ENCODE results near the gene KRT73. TPM values are rescaled to one million over a fixed set of nuclear protein-coding genes. Genes with fewer than 3 reads are reported as not detected.

Gene KRT73
- total and polyA plus RNA-seq, 2 experiments from 2014 or later: not detected

GRCh38 chr12:52561880-52562449 lies 56.4 kb downstream of the KRT73 start:
- Histone ChIP-seq H4K20me1 (ENCODE audit: insufficient read depth, poor library complexity, severe bottlenecking) (no peaks in the 10 kb centered on the region), H3K79me2 (no peaks in the 10 kb centered on the region), H2AFZ (no peak overlapping the region), H3K9me2 (replicated peaks; ENCODE audit: insufficient read depth) (no peaks in the 10 kb centered on the region), H3K27ac (no peak overlapping the region), H3K9me3 (ENCODE audit: low read depth) (no peaks in the 10 kb centered on the region), H3K27me3 (peaks cover 19% of the 10 kb centered on the region), H3K4me3 (no peak overlapping the region), H3K4me2 (no peak overlapping the region), H3K4me1 (ENCODE audit: insufficient read depth) (no peaks in the 10 kb centered on the region), H3K36me3 (replicated peaks; ENCODE audit: insufficient read depth, low read depth) (no peaks in the 10 kb centered on the region)
- 53% methylated on average over 3 of the region's 3 CpGs for WGBS (ENCODE audit: low lambda C conversion rate, missing lambda C conversion rate)
- TF ChIP-seq, protein P1, sequence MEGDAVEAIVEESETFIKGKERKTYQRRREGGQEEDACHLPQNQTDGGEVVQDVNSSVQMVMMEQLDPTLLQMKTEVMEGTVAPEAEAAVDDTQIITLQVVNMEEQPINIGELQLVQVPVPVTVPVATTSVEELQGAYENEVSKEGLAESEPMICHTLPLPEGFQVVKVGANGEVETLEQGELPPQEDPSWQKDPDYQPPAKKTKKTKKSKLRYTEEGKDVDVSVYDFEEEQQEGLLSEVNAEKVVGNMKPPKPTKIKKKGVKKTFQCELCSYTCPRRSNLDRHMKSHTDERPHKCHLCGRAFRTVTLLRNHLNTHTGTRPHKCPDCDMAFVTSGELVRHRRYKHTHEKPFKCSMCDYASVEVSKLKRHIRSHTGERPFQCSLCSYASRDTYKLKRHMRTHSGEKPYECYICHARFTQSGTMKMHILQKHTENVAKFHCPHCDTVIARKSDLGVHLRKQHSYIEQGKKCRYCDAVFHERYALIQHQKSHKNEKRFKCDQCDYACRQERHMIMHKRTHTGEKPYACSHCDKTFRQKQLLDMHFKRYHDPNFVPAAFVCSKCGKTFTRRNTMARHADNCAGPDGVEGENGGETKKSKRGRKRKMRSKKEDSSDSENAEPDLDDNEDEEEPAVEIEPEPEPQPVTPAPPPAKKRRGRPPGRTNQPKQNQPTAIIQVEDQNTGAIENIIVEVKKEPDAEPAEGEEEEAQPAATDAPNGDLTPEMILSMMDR (IDR thresholded peaks at IDR 0.05; ENCODE audit: poor library complexity): peak; percentile 23
- no peak for TF ChIP-seq EZH2phosphoT487 (IDR thresholded peaks at IDR 0.05; ENCODE audit: low read depth, severe bottlenecking, unreplicated experiment)
- peak; percentile 21 for DNase-seq (ENCODE audit: low spot score)

GRCh38 chr12:52559979-52560378 lies 58.4 kb downstream of the KRT73 start:
- Histone ChIP-seq H3K36me3 (replicated peaks; ENCODE audit: insufficient read depth, low read depth) (no peaks in the 10 kb centered on the region), H3K9me2 (replicated peaks; ENCODE audit: insufficient read depth) (no peaks in the 10 kb centered on the region), H3K4me1 (ENCODE audit: insufficient read depth) (no peaks in the 10 kb centered on the region), H3K27ac (no peak overlapping the region), H3K27me3 (peaks cover 19% of the 10 kb centered on the region), H3K4me3 (no peak overlapping the region), H3K9me3 (ENCODE audit: low read depth) (no peaks in the 10 kb centered on the region), H4K20me1 (ENCODE audit: insufficient read depth, poor library complexity, severe bottlenecking) (no peaks in the 10 kb centered on the region), H3K4me2 (no peak overlapping the region), H2AFZ (no peak overlapping the region), H3K79me2 (no peaks in the 10 kb centered on the region)
- DNase-seq (ENCODE audit: low spot score): no peak
- WGBS (ENCODE audit: low lambda C conversion rate, missing lambda C conversion rate): 88% methylated on average over 4 of the region's 4 CpGs
- TF ChIP-seq EZH2 (IDR thresholded peaks at IDR 0.05; ENCODE audit: borderline replicate concordance) (no peak), EZH2phosphoT487 (IDR thresholded peaks at IDR 0.05; ENCODE audit: low read depth, severe bottlenecking, unreplicated experiment) (no peak)
- TF ChIP-seq, protein P1 (IDR thresholded peaks at IDR 0.05; ENCODE audit: poor library complexity): no peak

- Histone ChIP-seq H3K36me3 (replicated peaks; ENCODE audit: insufficient read depth, low read depth) (no peaks in the 10 kb centered on the region), H3K4me3 (no peak overlapping the region), H3K9me3 (ENCODE audit: low read depth) (no peaks in the 10 kb centered on the region), H3K4me2 (no peak overlapping the region), H4K20me1 (ENCODE audit: insufficient read depth, poor library complexity, severe bottlenecking) (no peaks in the 10 kb centered on the region), H3K79me2 (no peaks in the 10 kb centered on the region), H2AFZ (no peak overlapping the region), H3K27ac (no peak overlapping the region), H3K9me2 (replicated peaks; ENCODE audit: insufficient read depth) (no peaks in the 10 kb centered on the region), H3K27me3 (peaks cover 14% of the 10 kb centered on the region), H3K4me1 (ENCODE audit: insufficient read depth) (no peaks in the 10 kb centered on the region)
- no peak for TF ChIP-seq EZH2 (IDR thresholded peaks at IDR 0.05; ENCODE audit: borderline replicate concordance)
- TF ChIP-seq, protein P1 (IDR thresholded peaks at IDR 0.05; ENCODE audit: poor library complexity): no peak
- no peak for TF ChIP-seq EZH2phosphoT487 (IDR thresholded peaks at IDR 0.05; ENCODE audit: low read depth, severe bottlenecking, unreplicated experiment)
- 77% methylated on average over 8 of the region's 8 CpGs for WGBS (ENCODE audit: low lambda C conversion rate, missing lambda C conversion rate)
- DNase-seq (ENCODE audit: low spot score): no peak
These were observed 59.4 kb downstream of the KRT73 start for GRCh38 chr12:52558781-52559445.

Other genes with a start within 250 kb of the KRT73 start
- gene KRT84, start 232.9 kb downstream of the KRT73 start, total RNA-seq: not detected in 2 replicates
- not detected in 2 replicates for gene KRT84, start 232.9 kb downstream of the KRT73 start, polyA plus RNA-seq
- gene KRT82, start 212.2 kb downstream of the KRT73 start, total RNA-seq: not detected in 2 replicates
- gene KRT82, start 212.2 kb downstream of the KRT73 start, polyA plus RNA-seq: not detected in 2 replicates
- gene KRT75, start 184.2 kb downstream of the KRT73 start, total RNA-seq: not detected in 2 replicates
- not detected in 2 replicates for gene KRT75, start 184.2 kb downstream of the KRT73 start, polyA plus RNA-seq
- gene KRT6B, start 166.4 kb downstream of the KRT73 start, total RNA-seq: 0.08 TPM in 1 of 2 replicates, not detected in the other
- 0.10 and 0.42 TPM in 2 replicates for gene KRT6B, start 166.4 kb downstream of the KRT73 start, polyA plus RNA-seq
- 0.07 and 0.32 TPM in 2 replicates for gene KRT6C, start 144.8 kb downstream of the KRT73 start, total RNA-seq
- 0.18 and 1.3 TPM in 2 replicates for gene KRT6C, start 144.8 kb downstream of the KRT73 start, polyA plus RNA-seq
- 5.5 and 6.8 TPM in 2 replicates for gene KRT6A, start 125.3 kb downstream of the KRT73 start, total RNA-seq
- 0.54 and 2.3 TPM in 2 replicates for gene KRT6A, start 125.3 kb downstream of the KRT73 start, polyA plus RNA-seq
- gene KRT5, start 98.2 kb downstream of the KRT73 start, total RNA-seq: 13.0 and 15.8 TPM in 2 replicates
- gene KRT5, start 98.2 kb downstream of the KRT73 start, polyA plus RNA-seq: 7.4 and 11.3 TPM in 2 replicates
- gene KRT71, start 65.4 kb downstream of the KRT73 start, total RNA-seq: not detected in 2 replicates
- not detected in 2 replicates for gene KRT71, start 65.4 kb downstream of the KRT73 start, polyA plus RNA-seq
- not detected in 2 replicates for gene KRT74, start 44.7 kb downstream of the KRT73 start, total RNA-seq
- gene KRT74, start 44.7 kb downstream of the KRT73 start, polyA plus RNA-seq: not detected in 2 replicates
- gene KRT72, start 17.1 kb downstream of the KRT73 start, total RNA-seq: not detected in 2 replicates
- not detected in 2 replicates for gene KRT72, start 17.1 kb downstream of the KRT73 start, polyA plus RNA-seq
- gene KRT2, start 33.7 kb upstream of the KRT73 start, total RNA-seq: not detected in 2 replicates
- gene KRT2, start 33.7 kb upstream of the KRT73 start, polyA plus RNA-seq: not detected in 2 replicates
- gene KRT1, start 61.8 kb upstream of the KRT73 start, total RNA-seq: 0.13 TPM in 1 of 2 replicates, not detected in the other
- not detected in 2 replicates for gene KRT1, start 61.8 kb upstream of the KRT73 start, polyA plus RNA-seq
- not detected in 2 replicates for gene KRT77, start 85.0 kb upstream of the KRT73 start, total RNA-seq
- not detected in 2 replicates for gene KRT77, start 85.0 kb upstream of the KRT73 start, polyA plus RNA-seq
- not detected in 2 replicates for gene KRT76, start 158.8 kb upstream of the KRT73 start, total RNA-seq
- not detected in 2 replicates for gene KRT76, start 158.8 kb upstream of the KRT73 start, polyA plus RNA-seq
- gene KRT3, start 177.6 kb upstream of the KRT73 start, total RNA-seq: not detected in 2 replicates
- 0.43 TPM in 1 of 2 replicates, not detected in the other for gene KRT3, start 177.6 kb upstream of the KRT73 start, polyA plus RNA-seq
- 8.7 and 9.6 TPM in 2 replicates for gene KRT4, start 195.6 kb upstream of the KRT73 start, total RNA-seq
- gene KRT4, start 195.6 kb upstream of the KRT73 start, polyA plus RNA-seq: 4.2 and 7.2 TPM in 2 replicates
- gene KRT79, start 215.8 kb upstream of the KRT73 start, total RNA-seq: 0.07 TPM in 1 of 2 replicates, not detected in the other
- gene KRT79, start 215.8 kb upstream of the KRT73 start, polyA plus RNA-seq: 0.44 TPM in 1 of 2 replicates, not detected in the other
- gene KRT78, start 230.4 kb upstream of the KRT73 start, total RNA-seq: 0.08 TPM in 1 of 2 replicates, not detected in the other
- gene KRT78, start 230.4 kb upstream of the KRT73 start, polyA plus RNA-seq: not detected in 2 replicates